ENCODE data around the gene WSB1.
"Not testable (repeated sequence)": the region's sequence is repeated elsewhere in the genome, so short reads cannot be mapped to it uniquely, and the experiment has no call there.

Gene WSB1

DNA sequence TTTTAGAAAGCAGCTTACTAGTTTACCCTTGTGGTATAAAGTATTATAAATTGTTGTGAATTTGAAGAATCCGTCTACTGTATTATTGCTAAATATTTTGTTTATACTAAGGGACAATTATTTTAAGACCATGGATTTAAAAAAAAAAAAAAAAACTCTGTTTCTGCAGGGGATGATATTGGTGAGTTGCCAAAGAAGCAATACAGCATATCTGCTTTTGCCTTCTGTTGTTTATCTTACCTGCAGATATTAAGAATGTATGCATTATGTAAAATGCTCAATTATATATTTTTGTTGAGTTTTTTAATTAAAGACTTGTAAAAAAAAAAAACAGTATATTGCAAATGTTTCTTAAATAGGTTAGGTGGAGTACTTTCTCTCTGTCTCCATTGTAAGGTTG is 19.4 kb downstream of the WSB1 start:
- in situ Hi-C loops (cut with MboI; ENCODE audit: low sequenced_read_pairs) = no loop called here

DNA sequence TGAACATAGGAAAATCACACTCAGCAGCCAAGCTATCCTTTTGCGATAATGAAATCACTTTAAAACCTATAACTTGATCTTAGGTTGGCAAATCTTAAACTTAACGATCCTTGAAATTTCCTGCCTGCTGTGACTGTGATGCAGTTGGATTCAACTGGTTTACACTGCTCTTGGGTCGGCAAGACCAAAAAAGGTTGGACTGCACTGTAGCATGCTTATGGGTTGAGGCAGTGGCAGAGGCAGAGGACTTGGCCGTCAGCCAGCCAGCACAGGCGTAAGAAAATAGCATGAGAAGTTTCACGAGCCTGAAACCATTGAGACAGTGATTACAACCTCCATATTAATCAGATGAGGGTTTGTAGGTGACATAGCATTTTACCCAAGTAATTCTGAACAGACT is 21.4 kb downstream of the WSB1 start:
- in situ Hi-C loops (cut with MboI; ENCODE audit: low sequenced_read_pairs) = no loop called here

- in situ Hi-C loops (cut with MboI; ENCODE audit: low sequenced_read_pairs) = no loop called here
These were observed 22.0 kb downstream of the WSB1 start for GRCh38 chr17:27315796-27316465.

DNA sequence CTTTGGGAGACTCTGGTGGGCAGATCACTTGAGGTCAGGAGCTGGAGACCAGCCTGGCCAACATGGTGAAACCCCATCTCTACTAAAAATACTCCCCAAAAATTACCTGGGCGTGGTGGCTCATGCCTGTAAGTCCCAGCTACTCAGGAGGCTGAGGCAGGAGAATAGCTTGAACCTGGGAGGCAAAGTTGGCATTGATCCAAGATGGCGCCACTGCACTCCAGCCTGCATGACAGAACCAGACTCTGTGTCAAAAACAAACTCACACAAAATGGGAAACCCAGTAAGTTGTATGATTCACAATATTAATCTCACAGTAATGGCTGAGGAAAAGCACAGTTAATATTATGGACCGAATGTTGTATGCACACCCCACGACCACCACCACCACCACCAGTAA is 24.3 kb downstream of the WSB1 start:
- in situ Hi-C loops (cut with MboI; ENCODE audit: low sequenced_read_pairs) = no loop called here

DNA sequence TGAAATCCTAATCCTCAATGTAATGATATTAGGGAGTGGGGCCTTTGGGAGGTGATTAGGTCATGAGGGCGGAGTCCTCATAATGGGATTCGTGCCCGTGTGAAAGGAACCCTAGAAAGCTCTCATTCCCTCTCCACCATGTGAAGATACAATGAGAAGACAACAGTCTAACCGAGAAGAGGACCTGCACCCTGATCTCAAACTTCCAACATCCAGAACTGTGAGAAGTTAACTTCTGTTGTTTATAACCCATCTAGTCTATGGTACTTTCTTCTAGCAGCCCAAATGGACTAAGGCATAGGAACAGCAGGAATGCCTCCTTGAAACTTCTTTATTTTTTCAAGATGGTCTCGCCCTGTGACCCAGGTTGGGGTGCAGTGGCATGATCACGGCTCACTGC is 24.7 kb downstream of the WSB1 start:
- in situ Hi-C loops (cut with MboI; ENCODE audit: low sequenced_read_pairs) = no loop called here

DNA sequence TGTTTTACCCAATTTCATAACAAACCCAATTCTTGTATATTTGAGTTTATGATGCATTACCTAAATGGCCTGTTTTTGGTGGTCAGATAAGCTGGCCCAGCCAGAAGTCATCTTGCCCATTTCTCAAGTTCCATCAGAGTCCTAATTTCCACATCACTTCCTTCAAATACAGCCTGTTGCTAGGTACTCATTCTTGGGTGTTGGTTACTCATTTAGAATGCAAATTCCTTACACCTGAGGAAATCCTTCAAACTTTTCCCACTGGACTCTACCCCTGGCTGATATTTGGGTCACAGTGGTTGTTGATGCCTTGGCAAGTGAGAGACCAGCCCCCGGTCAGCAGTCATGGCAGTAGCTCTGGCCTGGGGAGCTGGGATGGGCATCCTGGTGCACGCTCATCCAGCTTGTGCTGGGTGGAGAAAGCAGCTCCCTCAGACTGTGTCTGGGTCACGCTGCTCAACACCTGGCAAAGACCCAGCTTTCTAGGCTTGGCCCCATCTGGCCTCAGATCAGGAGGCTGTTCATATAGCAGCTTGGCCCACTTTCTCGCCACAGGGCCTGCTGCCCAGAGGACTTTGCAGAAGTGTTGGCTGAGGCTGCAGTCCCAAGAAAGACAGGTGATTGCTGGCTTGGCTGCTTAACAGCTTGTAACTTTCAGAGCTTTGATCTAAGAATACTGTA is 25.8 kb downstream of the WSB1 start:
- in situ Hi-C loops (cut with MboI; ENCODE audit: low sequenced_read_pairs) = no loop called here

GRCh38 chr17:27320222-27320560 is 26.3 kb downstream of the WSB1 start:
- in situ Hi-C loops (cut with MboI; ENCODE audit: low sequenced_read_pairs) = no loop called here

- in situ Hi-C loops (cut with MboI; ENCODE audit: low sequenced_read_pairs) = no loop called here
These were observed 27.5 kb downstream of the WSB1 start for GRCh38 chr17:27321372-27321771.

GRCh38 chr17:27322026-27322425 is 28.1 kb downstream of the WSB1 start:
- in situ Hi-C loops (cut with MboI; ENCODE audit: low sequenced_read_pairs) = no loop called here

DNA sequence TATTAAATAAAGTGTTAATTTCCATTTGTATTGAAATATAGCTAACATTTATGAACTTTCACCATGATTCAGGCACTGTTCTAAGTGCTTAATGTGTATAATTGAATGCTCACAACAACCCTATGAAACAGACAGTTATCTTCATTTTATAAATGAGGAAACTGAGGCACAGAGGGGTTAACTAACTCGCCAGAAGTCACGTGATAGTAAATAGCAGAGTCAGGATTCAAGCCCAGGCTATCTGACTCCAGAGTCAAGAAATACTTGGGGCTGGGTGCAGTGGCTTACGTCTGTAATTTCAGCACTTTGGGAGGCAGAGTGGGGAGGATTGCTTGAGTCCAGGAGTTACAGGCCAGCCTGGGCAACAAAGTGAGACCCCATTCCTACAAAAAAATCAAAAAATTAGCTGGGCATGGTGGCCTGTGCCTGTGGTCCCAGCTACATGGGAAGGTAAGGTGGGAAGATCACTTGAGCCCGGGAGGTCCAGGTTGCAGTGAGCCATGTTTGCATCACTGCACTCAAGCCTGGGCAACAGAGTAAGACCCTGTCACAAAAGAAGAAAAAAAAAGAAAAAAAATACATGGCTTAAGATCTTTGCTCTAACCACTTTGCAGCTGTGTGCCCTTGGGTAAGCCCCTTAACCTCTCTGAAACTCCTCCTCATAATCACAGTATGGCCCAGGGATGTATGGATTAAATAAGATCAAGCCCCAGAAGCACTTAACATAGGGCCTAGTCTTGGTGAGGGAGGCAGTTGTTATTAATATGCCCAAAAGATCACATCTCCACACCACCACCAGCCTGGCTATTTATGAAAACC is 29.0 kb downstream of the WSB1 start:
- in situ Hi-C loops (cut with MboI; ENCODE audit: low sequenced_read_pairs) = no loop called here

DNA sequence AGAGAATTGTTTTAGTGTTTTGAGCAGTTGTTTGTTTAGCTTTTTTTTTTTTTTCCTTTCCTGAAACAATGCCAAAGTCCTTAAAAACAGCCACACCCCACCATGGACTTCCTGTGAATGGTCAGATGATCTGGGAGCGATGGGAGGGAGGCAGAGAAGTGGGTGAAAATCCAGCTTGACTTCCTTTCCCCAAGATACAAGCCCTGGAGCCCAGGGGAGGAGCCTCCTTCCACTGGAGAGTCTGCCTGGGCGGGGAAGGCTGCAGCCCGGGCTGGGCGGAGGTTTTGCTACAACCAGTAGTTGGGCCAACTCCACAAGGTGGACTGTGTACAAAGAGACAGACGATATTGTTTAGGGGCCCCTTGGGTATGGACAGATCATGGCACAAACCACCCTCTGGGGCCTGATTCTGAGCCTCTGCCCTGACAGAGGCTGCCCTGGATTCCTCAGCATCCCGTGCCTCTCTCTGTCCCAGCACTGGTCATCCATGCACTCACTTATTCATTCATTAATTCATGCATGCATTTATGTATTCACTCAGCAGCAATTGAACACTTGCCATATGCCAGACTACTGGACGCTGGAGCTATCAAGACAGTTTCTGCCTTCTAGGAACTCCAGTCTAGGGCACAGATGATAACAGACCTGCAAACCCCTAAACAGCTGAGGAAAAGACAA is 29.8 kb downstream of the WSB1 start:
- in situ Hi-C loops (cut with MboI; ENCODE audit: low sequenced_read_pairs) = no loop called here

DNA sequence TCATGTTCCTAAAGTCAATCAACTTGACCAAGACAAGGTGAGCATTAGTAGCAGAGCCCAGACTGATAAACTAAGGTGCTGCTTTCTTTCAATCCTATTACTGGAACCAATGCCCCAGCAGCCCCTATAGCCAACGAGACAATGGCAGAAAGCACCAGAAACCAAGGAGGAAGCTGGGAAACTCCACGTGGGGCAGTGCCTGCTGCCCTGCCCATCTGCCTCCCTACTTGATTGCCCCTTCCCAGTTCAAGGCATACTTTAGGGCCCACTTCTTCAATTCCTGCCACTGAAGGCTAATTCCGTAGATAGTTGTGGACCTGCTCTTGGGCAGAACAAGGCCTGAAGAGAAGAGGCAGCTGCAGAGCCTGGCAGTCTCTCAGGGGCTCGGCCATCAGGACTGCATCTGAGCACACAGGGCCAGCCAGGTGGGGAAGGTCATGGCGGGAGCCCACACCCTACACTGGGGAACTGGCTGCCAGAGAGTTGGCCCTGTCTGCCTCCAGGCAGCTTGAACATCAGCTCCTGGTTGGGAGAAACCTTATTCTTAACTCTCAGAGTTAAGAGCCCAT is 30.9 kb downstream of the WSB1 start:
- in situ Hi-C loops (cut with MboI; ENCODE audit: low sequenced_read_pairs) = no loop called here

DNA sequence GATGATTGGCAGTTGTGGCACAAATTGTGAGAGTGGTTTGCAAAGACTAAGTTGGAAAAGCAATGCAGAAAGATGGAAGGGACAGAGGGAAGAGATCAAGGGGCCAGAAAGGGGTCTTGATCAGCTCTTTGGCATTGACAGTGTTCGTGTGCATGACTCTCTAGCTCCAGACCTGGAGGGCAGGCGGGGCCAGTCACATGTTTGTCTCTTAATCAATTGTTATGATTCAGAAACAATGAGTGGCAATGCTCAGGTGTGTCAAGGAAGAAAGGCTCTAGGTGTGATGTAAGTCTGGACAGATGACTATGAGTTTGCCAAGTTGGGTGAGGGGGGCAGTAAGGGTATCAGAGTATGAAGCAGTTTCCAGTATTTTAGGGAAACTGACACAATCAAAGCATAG is 32.1 kb downstream of the WSB1 start:
- in situ Hi-C loops (cut with MboI; ENCODE audit: low sequenced_read_pairs) = no loop called here

GRCh38 chr17:27326585-27326984 is 32.7 kb downstream of the WSB1 start:
- in situ Hi-C loops (cut with MboI; ENCODE audit: low sequenced_read_pairs) = no loop called here

- in situ Hi-C loops (cut with MboI; ENCODE audit: low sequenced_read_pairs) = no loop called here
These were observed 33.5 kb downstream of the WSB1 start for GRCh38 chr17:27327397-27327796.

DNA sequence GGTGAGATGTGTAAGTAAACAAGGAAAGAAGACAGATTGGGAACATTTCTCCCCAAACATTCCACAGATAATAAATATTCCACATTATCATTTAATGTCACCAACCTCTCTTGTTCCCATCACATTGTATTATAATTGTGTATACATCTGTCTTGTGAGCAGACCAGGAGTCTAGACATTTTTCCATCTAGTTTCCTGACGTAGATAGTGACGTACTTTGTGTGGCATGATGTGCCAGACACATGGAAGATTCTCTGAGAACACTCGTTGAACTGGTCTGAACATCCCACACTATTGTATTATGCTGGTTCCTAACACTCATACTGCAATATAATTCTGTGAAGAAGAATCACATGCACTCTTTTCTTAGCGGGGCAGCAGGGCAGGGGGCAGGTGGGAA is 34.0 kb downstream of the WSB1 start:
- in situ Hi-C loops (cut with MboI; ENCODE audit: low sequenced_read_pairs) = no loop called here

- in situ Hi-C loops (cut with MboI; ENCODE audit: low sequenced_read_pairs) = not testable (repeated sequence)
These were observed 34.8 kb downstream of the WSB1 start for GRCh38 chr17:27328686-27329085.

GRCh38 chr17:27329146-27329805 is 35.4 kb downstream of the WSB1 start:
- in situ Hi-C loops (cut with MboI; ENCODE audit: low sequenced_read_pairs) = no loop called here

- in situ Hi-C loops (cut with MboI; ENCODE audit: low sequenced_read_pairs) = loop anchor here (10.0 kb wide), 1 partner anchor 107 kb away; no protein-coding TSS in a partner anchor
These were observed 38.1 kb downstream of the WSB1 start for GRCh38 chr17:27332047-27332393.
